ENCODE measurements around the gene HK1.
"Not testable (repeated sequence)": the region's sequence is repeated elsewhere in the genome, so short reads cannot be mapped to it uniquely, and the experiment has no call there.

HK1 gene

GRCh38 chr10:69312528-69312927 is 34.2 kb downstream of the HK1 start:
- DNase-seq: no peak

- no peak for DNase-seq
These were observed 36.8 kb downstream of the HK1 start for GRCh38 chr10:69315100-69315542.

- no peak for DNase-seq
These were observed 37.5 kb downstream of the HK1 start for GRCh38 chr10:69315610-69316312.

- DNase-seq: no peak
These were observed 38.2 kb downstream of the HK1 start for GRCh38 chr10:69316313-69317059.

DNA sequence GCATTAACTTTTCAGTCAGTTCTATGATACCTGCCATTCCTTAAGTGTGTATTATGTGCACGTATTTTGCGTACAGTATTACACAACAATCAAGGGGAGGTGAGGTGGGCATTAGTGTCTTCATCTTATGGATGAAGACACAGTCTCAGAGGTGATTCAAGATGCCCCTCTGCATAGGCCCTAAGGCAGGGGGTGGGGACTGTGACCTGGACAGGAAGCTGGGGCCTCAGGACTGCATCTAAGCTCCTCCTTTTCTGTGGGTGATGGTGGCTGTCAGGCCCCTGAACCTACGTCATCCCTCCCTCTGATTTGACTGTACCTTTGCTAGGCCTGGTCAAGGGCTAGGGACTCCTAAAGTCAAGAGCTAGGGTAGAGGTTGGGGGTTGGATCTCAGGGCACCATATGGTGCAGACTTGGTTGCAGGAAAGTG is 38.9 kb downstream of the HK1 start:
- no peak for DNase-seq

- no peak for DNase-seq
These were observed 39.4 kb downstream of the HK1 start for GRCh38 chr10:69317626-69318105.

GRCh38 chr10:69318106-69318866 is 40.0 kb downstream of the HK1 start:
- peak; percentile 39 to 51 for DNase-seq

DNA sequence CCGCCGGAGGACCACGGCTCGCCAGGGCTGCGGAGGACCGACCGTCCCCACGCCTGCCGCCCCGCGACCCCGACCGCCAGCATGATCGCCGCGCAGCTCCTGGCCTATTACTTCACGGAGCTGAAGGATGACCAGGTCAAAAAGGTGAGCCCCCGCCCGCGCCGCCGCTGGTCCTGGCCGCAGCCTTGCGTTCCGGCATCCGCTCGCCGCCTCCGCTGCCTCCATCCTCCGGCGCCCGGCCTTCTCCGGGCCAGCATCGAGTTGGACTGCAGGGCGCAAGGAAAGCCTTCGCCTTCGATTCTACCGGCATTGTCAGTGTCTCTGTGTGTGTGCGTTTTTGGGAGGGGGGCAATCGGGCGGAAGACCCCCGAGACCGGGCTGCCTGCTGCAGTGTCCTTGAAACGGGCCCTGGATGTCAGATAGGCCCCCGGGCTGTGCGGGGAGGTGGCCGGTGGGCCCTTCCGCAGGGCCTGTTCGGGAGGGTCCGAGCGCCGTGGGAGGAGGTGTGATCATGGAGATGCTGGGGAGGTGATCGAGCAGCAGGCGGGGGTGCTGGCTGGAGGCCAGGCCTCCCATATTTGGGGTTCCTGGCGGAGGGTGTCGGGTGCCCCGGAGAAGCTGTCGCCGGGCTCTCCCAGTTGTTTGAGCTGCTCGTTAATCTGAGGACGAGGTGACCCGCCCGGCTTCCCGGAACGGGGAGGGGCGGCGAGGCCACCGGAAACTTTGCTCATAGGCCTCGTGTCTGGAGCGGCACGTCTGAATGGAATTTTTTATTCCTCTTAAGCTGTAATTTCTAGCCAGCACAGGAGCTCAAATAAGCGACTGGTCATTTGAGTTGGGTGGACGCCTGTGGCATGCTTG is 40.8 kb downstream of the HK1 start:
- no peak for DNase-seq

- DNase-seq: no peak
These were observed 41.6 kb downstream of the HK1 start for GRCh38 chr10:69319841-69320316.

DNA sequence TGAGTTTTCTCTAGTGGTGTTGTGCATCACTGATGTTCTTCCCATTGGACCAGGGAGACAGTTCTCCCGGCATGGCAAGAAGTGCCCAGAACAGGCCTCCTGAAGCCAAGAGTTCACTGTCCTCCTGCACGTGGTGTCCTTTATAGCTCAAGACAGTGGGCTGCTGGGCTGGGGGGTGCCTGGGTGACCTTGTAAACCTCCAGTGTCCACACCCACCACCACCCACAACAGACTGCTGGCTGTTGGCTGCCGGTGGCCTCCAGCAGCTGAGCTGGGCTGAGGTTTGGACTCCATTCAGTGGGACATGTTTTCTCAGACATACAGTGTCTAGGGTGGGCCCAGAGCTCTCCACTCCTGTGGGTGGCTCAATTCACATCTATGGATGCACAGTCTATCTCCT is 42.2 kb downstream of the HK1 start:
- no peak for DNase-seq

GRCh38 chr10:69321039-69321715 is 42.9 kb downstream of the HK1 start:
- DNase-seq: no peak

GRCh38 chr10:69321865-69322264 is 43.6 kb downstream of the HK1 start:
- DNase-seq: no peak

GRCh38 chr10:69322346-69322745 is 44.0 kb downstream of the HK1 start:
- not testable (repeated sequence) for DNase-seq

GRCh38 chr10:69323622-69324021 is 45.3 kb downstream of the HK1 start:
- DNase-seq: no peak

GRCh38 chr10:69324583-69324982 is 46.3 kb downstream of the HK1 start:
- no peak for DNase-seq

- not testable (repeated sequence) for DNase-seq
These were observed 47.6 kb downstream of the HK1 start for GRCh38 chr10:69325637-69326523.

DNA sequence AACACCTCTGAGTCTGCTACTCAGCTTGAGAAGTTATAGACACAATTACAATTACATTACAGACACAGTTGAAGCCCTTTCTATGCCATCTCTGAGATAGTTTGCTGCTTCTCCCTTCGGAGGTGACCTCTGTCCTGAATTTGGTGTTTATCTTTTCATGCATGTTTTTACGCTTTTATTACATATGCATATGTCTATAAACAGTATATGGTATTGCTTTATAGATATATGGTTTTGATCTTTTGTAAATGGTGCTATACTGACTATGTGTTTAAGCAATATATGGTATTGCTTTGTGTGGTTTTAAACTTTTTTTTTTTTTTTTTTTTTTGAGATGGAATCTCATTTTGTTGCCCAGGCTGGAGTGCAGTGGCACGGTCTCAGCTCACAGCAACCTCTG is 48.4 kb downstream of the HK1 start:
- no peak for DNase-seq

DNA sequence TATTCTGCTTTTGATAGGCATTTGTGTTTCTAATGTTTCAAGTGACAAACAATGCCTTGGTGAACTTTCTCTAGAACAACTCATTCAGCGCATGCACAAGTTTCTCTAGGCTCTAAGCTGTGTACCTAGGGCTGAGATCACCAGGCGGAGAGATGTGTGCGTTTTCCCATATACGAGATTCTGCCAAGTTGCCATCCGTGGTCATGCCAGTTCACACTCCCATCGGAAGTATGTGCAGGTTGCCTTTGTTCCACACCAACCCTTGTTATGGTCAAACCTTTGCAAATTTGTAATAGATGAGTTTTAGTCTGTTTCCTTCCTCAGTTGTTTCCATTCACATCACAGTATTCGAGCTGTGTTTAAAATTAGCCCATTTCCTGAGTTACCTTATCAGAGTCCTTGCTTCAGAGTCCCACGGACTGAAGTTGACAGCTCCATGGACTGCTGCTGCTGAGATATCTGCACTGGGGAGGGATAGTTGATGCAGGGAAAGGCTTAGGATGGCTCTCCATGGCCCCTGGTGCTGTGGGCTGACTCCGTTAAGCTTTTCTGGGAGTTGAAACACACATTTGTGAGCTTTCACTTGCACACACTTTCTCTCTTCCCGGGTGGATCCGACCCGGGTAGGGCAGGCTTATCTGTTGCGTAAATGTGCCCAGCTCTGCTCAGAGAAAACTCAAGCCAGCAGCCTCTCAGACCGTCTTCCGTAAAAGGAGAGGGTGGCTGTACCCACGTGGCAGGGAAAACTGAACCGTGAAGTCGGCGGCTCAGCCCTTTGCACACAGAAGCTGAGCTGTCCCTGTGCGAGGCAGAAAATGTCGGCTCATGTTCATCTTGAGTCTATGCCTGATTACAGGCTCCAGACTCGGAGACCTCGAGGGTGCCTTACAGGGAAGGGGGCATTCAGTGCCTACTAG is 49.4 kb downstream of the HK1 start:
- DNase-seq: no peak

DNA sequence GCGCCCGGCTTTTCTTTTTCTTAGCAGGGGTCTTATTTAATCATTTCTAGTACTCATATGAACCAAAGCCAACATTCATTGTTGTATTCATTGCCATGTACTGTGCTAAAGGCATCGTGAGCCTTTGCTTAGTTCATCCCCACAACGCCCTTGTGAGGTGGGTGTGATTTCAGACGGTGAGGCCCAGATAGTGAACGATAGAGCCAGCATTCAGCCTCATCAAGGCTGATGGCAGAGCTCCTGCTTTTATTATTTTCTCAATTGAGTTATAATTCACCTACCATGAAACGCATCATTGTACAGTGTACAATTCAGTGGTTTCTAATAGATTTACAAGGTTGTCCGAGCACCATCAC is 50.1 kb downstream of the HK1 start:
- no peak for DNase-seq

DNA sequence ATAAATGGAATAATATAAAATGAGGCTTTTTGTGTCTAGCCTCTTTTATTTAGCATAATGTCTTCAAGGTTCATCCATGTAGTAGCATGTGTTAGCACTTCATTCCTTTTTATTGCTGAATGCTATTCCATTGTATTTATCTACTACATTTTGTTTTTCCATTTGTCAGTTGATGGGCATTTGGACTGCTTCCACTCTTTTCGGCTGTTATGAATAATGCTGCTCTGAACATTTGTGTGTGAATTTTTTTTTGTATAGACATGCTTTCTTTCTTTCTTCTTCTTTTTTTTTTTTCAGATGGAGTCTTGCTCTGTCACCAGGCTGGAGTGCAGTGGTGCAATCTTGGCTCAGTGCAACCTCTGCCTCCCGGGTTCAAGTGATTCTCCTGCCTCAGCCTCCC is 50.6 kb downstream of the HK1 start:
- DNase-seq: not testable (repeated sequence)
